H4 (cell line): ENCODE measurements around the gene BAG5. TPM values are rescaled to one million over a fixed set of nuclear protein-coding genes. Genes with fewer than 3 reads are reported as not detected.

Experiments
- DNase-seq: peaks from one replicate; pipeline ENCODE4 v3.0.0-alpha.2; 2015; ENCODE audit warnings: low spot score
- total RNA-seq: library from RNA; depleted of rRNA; stranded (reverse); fragments of >200 nt; shearing (Covaris generic); gene quantifications from 2 replicates; pipeline ENCODE4 v1.2.3, GENCODE V29; 2014

The BAG5 gene
- total RNA-seq, 1 experiment from 2014 or later: 18.5 TPM

GRCh38 chr14:103563844-103564505 is 1.5 kb upstream of the BAG5 start:
- DNase-seq: no peak

- DNase-seq: no peak
These were observed 766 bp upstream of the BAG5 start for GRCh38 chr14:103563226-103563620.

- no peak for DNase-seq
These were observed 353 bp downstream of the BAG5 start for GRCh38 chr14:103562179-103562428.

- DNase-seq: no peak
These were observed 877 bp downstream of the BAG5 start for GRCh38 chr14:103561381-103562178.

DNA sequence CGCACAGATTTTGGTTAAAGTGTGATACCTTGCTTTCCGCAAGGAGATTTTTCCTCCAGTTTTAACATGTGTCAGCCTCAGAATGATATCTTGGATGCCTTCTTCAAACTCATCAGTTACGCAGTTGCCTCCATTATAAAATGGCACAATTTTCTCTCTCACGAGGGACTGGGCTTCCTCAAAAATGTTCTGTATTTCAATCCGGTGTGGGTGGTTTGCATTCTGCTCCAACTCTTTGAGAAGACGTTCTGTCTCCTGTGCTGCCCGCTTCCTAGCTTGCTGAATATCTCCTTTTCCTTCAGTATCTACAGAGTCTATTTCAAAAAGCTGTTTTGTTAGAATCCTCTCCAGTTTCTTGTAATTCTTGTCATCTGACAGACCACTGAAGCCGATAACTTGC is 1.8 kb downstream of the BAG5 start:
- no peak for DNase-seq

DNA sequence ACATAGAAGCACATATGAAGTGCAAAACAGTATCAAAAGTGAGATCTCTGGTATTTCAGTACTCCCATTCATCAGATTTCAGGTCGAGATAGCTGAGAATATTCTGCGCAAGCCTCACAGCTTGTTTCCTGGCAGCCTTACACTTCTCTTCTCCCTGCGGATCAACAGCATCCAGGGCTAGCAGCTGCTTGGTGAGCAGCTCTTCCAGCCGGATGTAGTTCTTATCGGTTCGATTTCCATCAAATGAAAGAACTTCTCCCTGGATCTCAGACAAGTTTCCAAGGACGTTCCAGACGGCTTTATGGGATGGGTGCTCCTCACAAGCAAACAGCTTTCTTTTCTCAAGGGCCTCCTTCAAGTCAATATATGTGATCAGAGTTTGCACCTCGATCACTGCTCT is 2.7 kb downstream of the BAG5 start:
- DNase-seq: no peak

DNA sequence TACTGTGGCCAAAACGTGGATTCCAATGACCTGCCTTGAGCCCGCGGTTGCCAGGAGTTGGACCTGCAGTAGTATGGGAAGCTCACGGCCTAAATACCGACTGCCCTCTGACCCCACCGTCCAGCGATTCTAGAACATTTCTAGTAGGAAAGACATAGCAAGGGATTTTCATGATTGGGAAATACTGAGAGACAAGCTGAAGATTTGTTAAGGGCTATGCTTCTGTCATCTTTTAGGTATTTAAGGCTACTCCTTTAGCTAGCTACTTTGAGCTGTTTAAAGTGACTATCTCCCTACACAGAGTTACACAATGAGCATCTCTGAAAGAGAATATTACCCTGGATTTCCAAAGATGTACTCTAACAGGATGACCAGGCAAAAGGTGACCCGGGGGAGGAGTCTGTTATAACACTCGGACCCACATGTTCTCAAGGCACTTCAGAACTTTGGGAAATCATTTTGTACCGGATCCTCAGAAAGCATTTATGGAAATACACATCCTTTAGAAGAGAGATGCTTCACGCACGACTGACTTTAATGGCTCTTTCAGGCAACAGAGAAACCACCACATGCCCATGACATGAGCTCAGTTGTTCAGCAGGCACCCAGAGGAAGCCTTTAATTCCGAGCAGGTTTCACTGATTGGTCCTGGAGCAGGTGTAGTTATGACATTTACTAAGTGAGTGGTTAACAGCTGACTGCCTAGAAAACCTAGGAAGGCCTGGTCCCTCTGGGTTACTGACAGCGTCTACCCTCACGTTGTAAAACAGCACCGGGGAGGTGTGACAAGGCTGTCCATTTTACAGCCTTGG is 4.2 kb downstream of the BAG5 start:
- DNase-seq: peak; percentile 11

- no peak for DNase-seq
These were observed 5.3 kb downstream of the BAG5 start for GRCh38 chr14:103556946-103557758.

GRCh38 chr14:103555559-103556337 is 6.7 kb downstream of the BAG5 start:
- DNase-seq: no peak

DNA sequence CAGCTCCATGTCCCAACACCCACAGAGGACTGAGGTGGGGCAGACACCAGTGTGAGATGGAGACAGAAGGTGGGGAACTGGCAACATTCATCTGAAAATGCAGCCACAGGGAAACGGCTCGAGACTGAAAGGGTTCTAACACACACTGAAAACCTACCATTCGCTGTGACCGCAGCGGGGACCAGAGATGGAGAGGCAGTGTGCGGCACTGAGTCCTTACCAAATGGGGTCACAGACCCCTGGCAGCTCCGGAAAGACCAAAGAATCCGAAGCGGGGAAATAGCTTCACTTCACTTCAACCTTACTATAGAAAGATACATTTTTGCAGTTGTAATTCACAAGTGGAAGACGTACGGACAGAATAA is 9.6 kb downstream of the BAG5 start:
- no peak for DNase-seq

DNA sequence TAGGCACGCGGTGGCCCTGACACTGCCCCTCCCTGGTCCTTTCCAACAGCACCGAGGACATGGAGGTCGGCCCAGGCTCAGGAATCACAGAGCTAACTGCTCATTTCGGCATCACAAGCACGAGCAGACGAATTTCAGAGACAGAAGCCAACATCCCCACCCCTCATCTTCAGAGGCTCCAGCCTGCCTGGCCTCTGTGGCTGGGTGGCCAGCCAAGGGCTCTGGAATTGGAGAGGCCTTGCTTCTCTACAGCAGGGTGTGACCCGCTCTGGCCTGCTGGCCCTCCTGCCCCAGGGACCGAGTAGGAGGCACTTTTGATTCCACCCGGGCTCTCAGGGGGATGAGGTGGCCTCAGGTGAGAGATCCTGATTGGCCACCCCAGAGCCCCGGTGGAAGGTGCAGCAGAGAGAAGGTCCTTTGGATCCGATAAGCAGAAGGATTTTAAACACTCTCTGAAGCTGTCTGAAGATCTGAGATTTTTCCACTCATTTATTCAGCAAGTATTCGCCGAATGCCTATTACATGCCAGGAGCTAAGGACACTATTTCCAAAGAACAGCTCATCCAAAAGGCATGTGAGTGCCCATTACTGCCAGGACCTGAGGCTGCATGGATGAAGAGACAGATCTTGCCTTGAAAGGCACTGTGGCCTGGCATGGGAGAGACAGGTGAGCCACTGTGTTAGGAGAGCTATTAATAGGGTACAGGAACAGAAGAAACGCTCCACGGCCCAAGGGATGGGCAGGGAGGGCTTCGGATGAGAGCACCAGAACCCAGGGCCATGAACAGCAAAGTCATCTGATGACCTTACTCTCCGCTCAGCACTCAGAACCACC is 10.2 kb downstream of the BAG5 start:
- DNase-seq: no peak

GRCh38 chr14:103551338-103551762 is 11.1 kb downstream of the BAG5 start:
- DNase-seq: no peak

GRCh38 chr14:103550451-103551337 is 11.8 kb downstream of the BAG5 start:
- DNase-seq: no peak

GRCh38 chr14:103549361-103550311 is 12.8 kb downstream of the BAG5 start:
- no peak for DNase-seq

DNA sequence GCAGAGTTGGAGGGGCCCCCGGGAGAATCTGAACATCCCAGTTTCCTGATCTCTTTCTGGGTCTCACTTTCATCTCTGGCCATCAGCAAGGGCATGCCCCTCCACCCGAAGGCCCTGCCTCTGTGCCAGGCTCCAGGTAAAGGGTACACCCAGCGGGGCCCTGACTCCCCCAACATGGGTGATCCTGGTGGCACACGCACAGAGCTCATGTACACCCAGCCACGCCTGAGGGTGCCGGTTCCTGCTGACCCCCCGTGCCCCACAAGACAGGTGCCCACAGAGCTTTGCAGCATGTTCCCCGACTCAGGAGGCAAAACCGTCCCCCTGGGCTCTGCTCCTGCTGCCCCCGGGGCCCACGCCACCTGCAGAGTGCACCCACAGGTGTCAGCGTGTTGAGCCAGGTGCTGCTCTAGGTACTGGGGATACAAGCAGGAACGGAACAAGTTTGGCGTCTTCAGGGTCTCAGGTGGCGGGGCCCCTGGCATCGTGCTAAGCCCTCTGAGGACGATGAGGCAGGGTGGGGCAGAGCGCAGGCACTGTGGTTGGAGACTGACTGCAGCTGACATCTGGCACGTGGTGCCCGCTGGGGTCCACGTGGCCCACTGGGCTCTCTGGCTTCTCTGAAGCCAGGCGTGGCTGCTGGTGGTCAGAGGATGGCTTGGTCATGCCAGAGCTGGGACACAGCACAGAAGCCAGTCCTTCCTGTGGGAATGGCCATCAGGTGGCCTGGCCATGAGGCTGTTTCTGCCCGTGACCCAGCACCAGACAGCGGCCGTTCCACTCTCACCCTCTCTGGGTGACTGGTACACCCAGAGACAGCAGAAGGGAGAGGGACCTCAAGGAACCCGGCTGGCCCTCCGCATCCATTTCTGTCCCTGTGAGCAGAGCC is 13.8 kb downstream of the BAG5 start:
- no peak for DNase-seq

DNA sequence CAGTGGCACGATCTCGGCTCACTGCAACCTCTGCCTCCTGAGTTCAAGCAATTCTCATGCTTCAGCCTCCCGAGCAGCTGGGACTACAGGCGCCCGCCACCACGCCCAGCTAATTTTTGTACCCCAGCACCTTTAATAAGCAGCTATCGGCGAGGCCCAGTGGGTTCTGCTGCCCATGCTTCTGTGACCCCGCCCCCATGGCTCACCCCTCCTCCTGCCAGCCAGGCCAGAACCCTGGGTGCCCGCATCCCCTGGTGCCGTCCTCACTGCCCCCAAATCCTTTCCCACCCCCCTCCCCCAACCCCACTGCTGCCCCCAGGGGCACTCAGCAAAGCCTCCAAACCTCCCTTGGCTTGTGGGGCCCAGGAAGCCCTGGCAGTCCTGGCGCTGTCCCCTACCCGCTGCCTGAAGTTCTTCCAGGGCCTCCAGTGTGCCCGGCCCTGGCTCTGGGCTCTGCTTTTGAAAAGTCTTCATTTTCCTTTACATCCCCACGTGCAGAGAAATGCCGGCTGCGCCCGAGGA is 14.5 kb downstream of the BAG5 start:
- DNase-seq: no peak

GRCh38 chr14:103547455-103547940 is 15.0 kb downstream of the BAG5 start:
- DNase-seq: no peak
